ENCODE measurements around the gene BST1.
A peak's percentile ranks its signal among the peaks of the same experiment; 100 is the strongest.

BST1 gene, protein sequence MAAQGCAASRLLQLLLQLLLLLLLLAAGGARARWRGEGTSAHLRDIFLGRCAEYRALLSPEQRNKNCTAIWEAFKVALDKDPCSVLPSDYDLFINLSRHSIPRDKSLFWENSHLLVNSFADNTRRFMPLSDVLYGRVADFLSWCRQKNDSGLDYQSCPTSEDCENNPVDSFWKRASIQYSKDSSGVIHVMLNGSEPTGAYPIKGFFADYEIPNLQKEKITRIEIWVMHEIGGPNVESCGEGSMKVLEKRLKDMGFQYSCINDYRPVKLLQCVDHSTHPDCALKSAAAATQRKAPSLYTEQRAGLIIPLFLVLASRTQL

DNA sequence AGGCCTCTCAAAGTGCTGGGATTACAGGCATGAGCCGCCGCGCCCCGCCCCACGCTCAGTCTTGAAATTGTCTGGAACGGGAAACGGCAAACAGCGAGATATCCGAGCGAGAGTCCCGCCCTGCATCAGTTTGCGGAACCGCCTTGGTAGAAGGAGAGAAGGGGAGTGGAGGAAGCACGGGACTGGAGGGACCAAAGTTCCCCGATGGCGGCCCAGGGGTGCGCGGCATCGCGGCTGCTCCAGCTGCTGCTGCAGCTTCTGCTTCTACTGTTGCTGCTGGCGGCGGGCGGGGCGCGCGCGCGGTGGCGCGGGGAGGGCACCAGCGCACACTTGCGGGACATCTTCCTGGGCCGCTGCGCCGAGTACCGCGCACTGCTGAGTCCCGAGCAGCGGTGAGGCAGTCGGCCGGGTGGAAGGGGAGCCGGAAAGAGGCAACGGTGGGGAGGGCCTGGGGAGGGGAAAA lies at the start of gene BST1:
Gene BST1, plus strand, starts transcription at position 125 of the 463 bp plus-strand sequence. Its CDS starts 80 bp downstream, at position 205.
- no peak for DNase-seq (ENCODE audit: extremely low read depth, low read depth)
- TF ChIP-seq, protein P1, sequence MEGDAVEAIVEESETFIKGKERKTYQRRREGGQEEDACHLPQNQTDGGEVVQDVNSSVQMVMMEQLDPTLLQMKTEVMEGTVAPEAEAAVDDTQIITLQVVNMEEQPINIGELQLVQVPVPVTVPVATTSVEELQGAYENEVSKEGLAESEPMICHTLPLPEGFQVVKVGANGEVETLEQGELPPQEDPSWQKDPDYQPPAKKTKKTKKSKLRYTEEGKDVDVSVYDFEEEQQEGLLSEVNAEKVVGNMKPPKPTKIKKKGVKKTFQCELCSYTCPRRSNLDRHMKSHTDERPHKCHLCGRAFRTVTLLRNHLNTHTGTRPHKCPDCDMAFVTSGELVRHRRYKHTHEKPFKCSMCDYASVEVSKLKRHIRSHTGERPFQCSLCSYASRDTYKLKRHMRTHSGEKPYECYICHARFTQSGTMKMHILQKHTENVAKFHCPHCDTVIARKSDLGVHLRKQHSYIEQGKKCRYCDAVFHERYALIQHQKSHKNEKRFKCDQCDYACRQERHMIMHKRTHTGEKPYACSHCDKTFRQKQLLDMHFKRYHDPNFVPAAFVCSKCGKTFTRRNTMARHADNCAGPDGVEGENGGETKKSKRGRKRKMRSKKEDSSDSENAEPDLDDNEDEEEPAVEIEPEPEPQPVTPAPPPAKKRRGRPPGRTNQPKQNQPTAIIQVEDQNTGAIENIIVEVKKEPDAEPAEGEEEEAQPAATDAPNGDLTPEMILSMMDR (IDR thresholded peaks at IDR 0.05; ENCODE audit: low read depth, low read length) = no peak

DNA sequence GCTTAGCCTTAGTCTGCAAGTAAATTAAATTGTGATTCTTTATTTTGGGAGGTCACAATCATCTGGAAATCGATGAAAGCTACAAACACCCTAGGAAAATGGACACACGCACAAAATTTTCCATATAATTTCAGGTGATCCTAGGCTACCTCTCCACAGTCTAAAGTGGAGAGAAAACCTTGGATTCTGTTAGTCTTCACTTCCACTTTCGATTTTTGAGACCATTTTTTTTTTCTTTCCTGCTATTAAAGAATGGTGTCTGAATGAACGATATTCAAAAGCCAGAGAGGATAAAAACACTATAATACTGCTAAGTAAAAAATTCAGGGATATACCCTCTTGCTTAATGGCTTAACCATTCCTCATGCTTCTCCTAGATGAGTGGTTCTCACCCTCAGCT lies 49.4 kb upstream of the BST1 start:
- DNase-seq (ENCODE audit: extremely low read depth, low read depth) = no peak
- TF ChIP-seq, protein P1 (IDR thresholded peaks at IDR 0.05; ENCODE audit: low read depth, low read length) = no peak

DNA sequence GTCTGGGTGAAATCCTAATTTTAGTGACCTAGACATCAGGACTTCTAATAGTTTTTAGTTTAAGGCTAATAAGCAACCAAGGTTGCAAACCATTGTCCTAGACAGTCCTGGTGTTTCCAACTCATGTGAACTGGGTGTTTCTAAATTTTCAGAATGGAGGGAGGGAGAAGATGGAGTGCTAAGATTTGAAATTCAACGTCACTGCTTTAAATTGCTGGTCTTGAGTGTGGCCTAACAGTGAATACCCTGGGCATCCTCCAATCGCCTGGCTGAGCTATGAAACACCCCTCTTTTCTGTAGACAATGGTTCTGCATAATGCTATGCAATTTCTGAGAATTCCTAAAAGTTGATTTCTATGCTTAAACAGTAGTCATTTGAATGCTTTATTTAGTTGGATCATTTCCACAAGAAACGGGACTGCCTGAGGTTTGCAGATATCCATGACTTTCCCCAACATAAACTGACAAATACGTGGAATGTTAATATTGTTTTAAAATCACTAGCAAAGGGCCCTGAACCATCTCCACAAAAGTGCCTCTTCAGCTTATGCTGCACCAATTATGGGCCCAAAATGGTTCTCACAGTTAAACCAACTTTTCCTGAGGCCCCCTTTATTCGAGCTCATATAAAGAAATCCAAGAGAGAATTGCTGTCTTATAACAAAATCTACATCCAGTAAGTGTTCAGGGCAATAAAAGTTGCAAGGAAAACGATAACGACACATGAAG lies 48.8 kb upstream of the BST1 start:
- TF ChIP-seq, protein P1 (IDR thresholded peaks at IDR 0.05; ENCODE audit: low read depth, low read length) = no peak
- DNase-seq (ENCODE audit: extremely low read depth, low read depth) = no peak

DNA sequence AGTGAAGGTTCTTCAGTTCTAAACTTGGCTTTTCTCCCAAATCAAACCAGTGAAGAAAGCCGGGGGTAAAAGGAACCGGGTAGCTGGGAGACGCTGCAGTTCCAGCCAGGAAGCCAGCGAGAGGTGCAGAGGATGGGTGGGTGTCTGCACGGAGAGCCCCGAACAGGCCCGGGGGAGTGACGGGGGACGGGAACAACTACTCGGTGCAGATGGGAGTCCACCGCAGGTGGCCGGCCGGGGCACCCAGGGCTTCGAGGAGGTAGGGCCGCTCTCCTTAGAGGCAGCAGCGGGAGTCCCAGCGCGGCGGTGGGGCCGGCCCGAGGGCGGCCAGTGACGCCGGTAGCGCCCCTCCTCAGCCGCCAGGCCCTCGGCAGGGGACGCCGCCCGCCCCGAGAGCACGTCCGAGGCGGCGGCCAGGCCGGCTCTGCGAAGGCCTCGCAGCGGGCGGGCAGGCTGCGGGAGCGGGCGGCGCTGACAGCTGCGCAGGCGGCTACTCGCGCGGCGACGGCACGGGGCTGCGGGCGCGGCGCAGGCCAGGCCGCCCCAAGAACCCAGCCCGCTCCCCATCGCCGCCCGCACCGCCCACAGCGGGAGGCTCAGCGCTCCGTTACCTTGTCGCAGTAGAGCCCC lies 48.2 kb upstream of the BST1 start:
- TF ChIP-seq, protein P1 (IDR thresholded peaks at IDR 0.05; ENCODE audit: low read depth, low read length) = no peak
- DNase-seq (ENCODE audit: extremely low read depth, low read depth) = no peak

DNA sequence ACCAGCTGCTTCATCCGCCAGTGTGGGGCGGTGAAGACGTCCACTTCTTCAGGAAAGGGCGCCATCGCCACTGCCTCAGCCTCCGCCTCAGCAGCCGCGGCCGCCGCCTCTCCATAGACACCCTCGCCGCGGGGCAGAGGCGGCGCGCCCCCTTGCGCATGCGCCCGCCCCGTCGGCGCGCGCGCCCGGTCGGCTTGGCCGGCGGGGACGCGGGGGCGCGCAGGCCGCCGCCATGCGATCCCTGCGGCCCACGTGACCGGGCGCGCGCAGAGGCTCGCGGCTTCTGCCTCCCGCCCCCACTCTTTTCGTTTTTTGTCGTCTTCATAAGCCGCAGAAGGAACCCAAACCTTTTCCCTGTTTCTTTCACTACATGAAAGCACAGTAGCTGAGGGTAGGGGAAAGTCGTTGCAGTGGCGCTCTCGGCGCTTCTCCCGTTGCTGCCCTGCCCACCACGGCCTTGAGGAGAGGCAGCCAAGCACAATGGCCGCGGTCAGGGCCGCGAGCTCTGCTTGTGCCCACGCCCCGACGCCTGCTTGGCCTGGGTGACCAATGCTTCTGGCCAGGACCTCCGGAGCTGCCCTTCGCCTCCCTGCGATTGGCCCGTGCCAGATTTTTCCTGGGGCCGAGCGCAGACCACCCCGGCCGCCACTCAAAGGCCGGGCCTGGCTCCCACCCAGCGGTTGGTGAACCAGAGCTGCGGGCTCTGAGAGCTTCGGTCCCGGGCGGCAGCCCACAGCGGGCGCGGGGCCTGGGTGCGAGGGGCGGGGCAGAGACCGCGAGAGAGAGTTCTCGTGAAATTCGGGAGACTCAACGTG lies 47.4 kb upstream of the BST1 start, which contains the start of gene FBXL5:
Gene FBXL5, minus strand, starts transcription at position 135 of the 815 bp plus-strand sequence. Its CDS starts 70 bp downstream, at position 65.
- peak; percentile 66 for DNase-seq (ENCODE audit: extremely low read depth, low read depth)
- TF ChIP-seq, protein P1 (IDR thresholded peaks at IDR 0.05; ENCODE audit: low read depth, low read length) = no peak

DNA sequence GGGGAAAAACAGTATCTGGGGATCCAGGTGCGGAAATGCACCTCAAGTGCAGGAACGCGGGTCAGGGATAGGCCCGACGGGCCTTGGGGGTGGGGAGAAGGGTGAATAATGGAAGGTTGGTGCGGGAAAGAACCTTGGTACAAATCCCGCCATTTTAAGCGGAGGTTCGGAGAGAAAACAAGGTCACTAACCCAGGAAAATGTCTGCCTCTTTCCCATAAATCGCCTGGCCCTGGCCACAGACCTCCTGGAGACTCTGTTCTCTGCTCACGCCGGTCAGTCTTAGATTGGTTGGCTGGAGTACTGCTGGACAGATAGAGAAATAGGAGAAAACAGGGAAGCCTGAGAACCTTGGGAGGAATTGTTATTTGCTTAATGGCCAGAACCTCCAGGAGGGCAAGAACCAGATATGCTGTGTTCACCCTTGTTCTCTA lies 46.8 kb upstream of the BST1 start:
- TF ChIP-seq, protein P1 (IDR thresholded peaks at IDR 0.05; ENCODE audit: low read depth, low read length) = no peak
- no peak for DNase-seq (ENCODE audit: extremely low read depth, low read depth)
